ENCODE data around the gene GANAB. TPM values are rescaled to one million over a fixed set of nuclear protein-coding genes. Genes with fewer than 3 reads are reported as not detected.

Gene GANAB
- total RNA-seq, 4 donors from 2014 or later, result 41.3 to 65.1 (median 59.5) TPM

GRCh38 chr11:62578541-62578940 lies 67.9 kb downstream of the GANAB start:
- Histone ChIP-seq H3K27ac (peak overlapping the region; percentile 27 to 93 (median 90)), H3K4me1 (peaks cover 23 to 32% of the 10 kb centered on the region in 2 donors), H3K36me3 (peaks cover 0 to 33% of the 10 kb centered on the region in 2 donors), H3K27me3 (no peaks in the 10 kb centered on the region), H3K4me3 (no peak overlapping the region), H3K9me3 (no peaks in the 10 kb centered on the region)
- no peak for TF ChIP-seq CTCF (IDR thresholded peaks at IDR 0.05 in 4 of 5, conservative IDR thresholded peaks at IDR 0.05 in 1 of 5)
- TF ChIP-seq POLR2A (IDR thresholded peaks at IDR 0.05), result no peak
- ATAC-seq (no peak), DNase-seq (no peak)
- in situ Hi-C loops (cut with MboI; ENCODE audit: low sequenced_read_pairs in 4 of 4), result no loop called here
- intact Hi-C loops (cut with DNase I; ENCODE audit: low total_unique reads), result no loop called here

GRCh38 chr11:62577046-62577714 lies 69.2 kb downstream of the GANAB start:
- DNase-seq, result no peak
- in situ Hi-C loops (cut with MboI; ENCODE audit: low sequenced_read_pairs in 4 of 4) (no loop called here), intact Hi-C loops (cut with DNase I; ENCODE audit: low total_unique reads) (no loop called here)
- Histone ChIP-seq H3K4me3 (no peak overlapping the region), H3K9me3 (no peaks in the 10 kb centered on the region), H3K27me3 (no peaks in the 10 kb centered on the region), H3K4me1 (peaks cover 29 to 39% of the 10 kb centered on the region in 2 donors), H3K36me3 (peaks cover 0 to 32% of the 10 kb centered on the region in 2 donors), H3K27ac (peak overlapping the region; percentile 56 to 93 (median 90))
- peak; percentile 18 to 36 for TF ChIP-seq POLR2A (IDR thresholded peaks at IDR 0.05)
- no peak for TF ChIP-seq CTCF (IDR thresholded peaks at IDR 0.05 in 4 of 5, conservative IDR thresholded peaks at IDR 0.05 in 1 of 5)
- ATAC-seq, result peak in 1 of 2 donors; percentile 6

- Histone ChIP-seq H3K4me3 (peak overlapping the region in 2 of 4 donors; percentile 7 to 57), H3K4me1 (peaks cover 36 to 45% of the 10 kb centered on the region in 2 donors), H3K36me3 (peaks cover 0 to 41% of the 10 kb centered on the region in 2 donors), H3K27ac (peak overlapping the region; percentile 56 to 93 (median 90)), H3K27me3 (no peaks in the 10 kb centered on the region), H3K9me3 (no peaks in the 10 kb centered on the region)
- in situ Hi-C loops (cut with MboI; ENCODE audit: low sequenced_read_pairs in 4 of 4), result no loop called here
- DNase-seq (no peak), ATAC-seq (no peak)
- intact Hi-C loops (cut with DNase I; ENCODE audit: low total_unique reads), result no loop called here
- TF ChIP-seq CTCF (IDR thresholded peaks at IDR 0.05 in 4 of 5, conservative IDR thresholded peaks at IDR 0.05 in 1 of 5), result no peak
- no peak for TF ChIP-seq POLR2A (IDR thresholded peaks at IDR 0.05)
These were observed 70.6 kb downstream of the GANAB start for GRCh38 chr11:62575837-62576236.

GRCh38 chr11:62575156-62575555 lies 71.3 kb downstream of the GANAB start:
- H3K4me1 ChIP-seq, result peaks cover 41 to 51% of the 10 kb centered on the region in 2 donors
- peaks cover 0 to 45% of the 10 kb centered on the region in 2 donors for H3K36me3 ChIP-seq
- DNase-seq, result peak in 1 of 2 donors; percentile 53
- no peaks in the 10 kb centered on the region for H3K9me3 ChIP-seq
- intact Hi-C loops (cut with DNase I; ENCODE audit: low total_unique reads) (no loop called here), in situ Hi-C loops (cut with MboI; ENCODE audit: low sequenced_read_pairs in 4 of 4) (no loop called here)
- H3K27ac ChIP-seq, result peak overlapping the region; percentile 88 to 93 (median 90)
- no peaks in the 10 kb centered on the region for H3K27me3 ChIP-seq
- TF ChIP-seq POLR2A (IDR thresholded peaks at IDR 0.05) (no peak), CTCF (IDR thresholded peaks at IDR 0.05 in 4 of 5, conservative IDR thresholded peaks at IDR 0.05 in 1 of 5) (no peak)
- no peak for ATAC-seq
- peak overlapping the region; percentile 57 to 87 (median 65) for H3K4me3 ChIP-seq

Other genes starting within 250 kb of the GANAB start
- not detected for gene SCGB1A1, start 227.6 kb downstream of the GANAB start, total RNA-seq
- 1,000 to 10,000 TPM in 1 of 4 donors, 100 to 1,000 TPM in 3; 374 to 1,261 (median 571) TPM for gene AHNAK, start 99.8 kb downstream of the GANAB start, total RNA-seq
- 1,000 to 10,000 TPM; 1,797 to 2,946 (median 1,897) TPM for gene EEF1G, start 72.7 kb downstream of the GANAB start, total RNA-seq
- gene TUT1, start 55.1 kb downstream of the GANAB start, total RNA-seq, result 10 to 100 TPM in 3 of 4 donors, 1 to 10 TPM in 1; 7.8 to 15.7 (median 11.7) TPM
- gene MTA2, start 44.7 kb downstream of the GANAB start, total RNA-seq, result 10 to 100 TPM; 28.0 to 47.1 (median 31.7) TPM
- gene EML3, start 33.8 kb downstream of the GANAB start, total RNA-seq, result 1 to 10 TPM; 4.7 to 7.9 (median 7.0) TPM
- gene ROM1, start 33.4 kb downstream of the GANAB start, total RNA-seq, result 1 to 10 TPM; 1.6 to 3.7 (median 2.7) TPM
- gene B3GAT3, start 24.6 kb downstream of the GANAB start, total RNA-seq, result 10 to 100 TPM in 2 of 4 donors, 1 to 10 TPM in 2; 4.4 to 21.4 (median 9.8) TPM
- 10 to 100 TPM; 17.3 to 28.3 (median 21.3) TPM for gene INTS5, start 6.7 kb upstream of the GANAB start, total RNA-seq
- gene C11orf98, start 18.6 kb upstream of the GANAB start, total RNA-seq, result 10 to 100 TPM; 36.1 to 44.7 (median 41.3) TPM
- gene CSKMT, start 18.7 kb upstream of the GANAB start, total RNA-seq, result 1 to 10 TPM; 1.7 to 4.5 (median 2.8) TPM
- 10 to 100 TPM in 2 of 4 donors, 1 to 10 TPM in 2; 6.4 to 11.7 (median 9.0) TPM for gene UQCC3, start 25.1 kb upstream of the GANAB start, total RNA-seq
- 1 to 10 TPM in 2 of 4 donors, under 1 TPM in 2; 0.82 to 2.1 (median 1.1) TPM for gene LBHD1, start 25.7 kb upstream of the GANAB start, total RNA-seq
- gene UBXN1, start 32.5 kb upstream of the GANAB start, total RNA-seq, result 100 to 1,000 TPM; 216 to 450 (median 265) TPM
- gene LRRN4CL, start 42.9 kb upstream of the GANAB start, total RNA-seq, result 1 to 10 TPM; 3.7 to 6.4 (median 5.9) TPM
- 100 to 1,000 TPM in 1 of 4 donors, 10 to 100 TPM in 3; 33.4 to 114 (median 55.6) TPM for gene BSCL2, start 60.8 kb upstream of the GANAB start, total RNA-seq
- not detected for gene GNG3, start 61.1 kb upstream of the GANAB start, total RNA-seq
- gene HNRNPUL2, start 80.8 kb upstream of the GANAB start, total RNA-seq, result 10 to 100 TPM in 3 of 4 donors, 1 to 10 TPM in 1; 4.8 to 14.9 (median 11.8) TPM
- 10 to 100 TPM; 11.5 to 16.3 (median 14.1) TPM for gene TTC9C, start 81.9 kb upstream of the GANAB start, total RNA-seq
- gene ZBTB3, start 107.5 kb upstream of the GANAB start, total RNA-seq, result 10 to 100 TPM in 1 of 4 donors, 1 to 10 TPM in 3; 5.6 to 10.5 (median 7.7) TPM
- 10 to 100 TPM; 25.2 to 45.5 (median 29.6) TPM for gene POLR2G, start 115.0 kb upstream of the GANAB start, total RNA-seq
- gene TAF6L, start 124.8 kb upstream of the GANAB start, total RNA-seq, result 10 to 100 TPM; 13.5 to 43.2 (median 21.4) TPM
- 10 to 100 TPM; 26.3 to 52.5 (median 44.3) TPM for gene TMEM179B, start 140.8 kb upstream of the GANAB start, total RNA-seq
- 10 to 100 TPM; 17.1 to 41.6 (median 23.8) TPM for gene TMEM223, start 145.4 kb upstream of the GANAB start, total RNA-seq
- gene NXF1, start 158.8 kb upstream of the GANAB start, total RNA-seq, result 10 to 100 TPM; 27.2 to 47.1 (median 46.1) TPM
- gene STX5, start 185.4 kb upstream of the GANAB start, total RNA-seq, result 10 to 100 TPM; 16.2 to 26.0 (median 24.9) TPM
- gene TEX54, start 186.2 kb upstream of the GANAB start, total RNA-seq, result not detected
- 100 to 1,000 TPM in 1 of 4 donors, 10 to 100 TPM in 3; 66.4 to 133 (median 87.0) TPM for gene WDR74, start 193.0 kb upstream of the GANAB start, total RNA-seq
- gene SLC3A2, start 234.3 kb upstream of the GANAB start, total RNA-seq, result 100 to 1,000 TPM; 158 to 278 (median 189) TPM